OCI-LY7 (cell line): ENCODE data around the gene FAM3B. TPM values are rescaled to one million over a fixed set of nuclear protein-coding genes. Genes with fewer than 3 reads are reported as not detected.

Experiments
- BruUV-seq: library from RNA; stranded (reverse); fragments of 400-500 nt; replicated peaks from 2 replicates; lab custom pipeline; 2021; lab: Mats Ljungman, UMichigan
- CTCF ChIA-PET: fragments of 300-600 bp; sonication (Branson Sonifier 250); formaldehyde crosslinking; loops from one replicate; lab custom pipeline; 2022; ENCODE audit warnings: antibody characterized with exemption; ENCODE audit not compliant: unreplicated experiment; lab: Charles Lee
- POLR2A ChIA-PET: fragments of 300-600 bp; sonication (Branson Sonifier 250); formaldehyde crosslinking; loops from one replicate; lab custom pipeline; 2022; ENCODE audit warnings: antibody characterized with exemption; lab: Charles Lee
- DNase-seq: peaks from one replicate; pipeline ENCODE4 v3.0.0-alpha.2; 2015; ENCODE audit warnings: low spot score
- H2AFZ ChIP-seq: fragments of 200-600 bp; sonication (generic), shearing (Covaris generic); 2 replicates; pipeline ENCODE4 v1.6.1; 2014; ENCODE audit warnings: mild to moderate bottlenecking, antibody characterized with exemption, low read length, moderate library complexity
- H3K27ac ChIP-seq: fragments of 200-600 bp; sonication (generic); 2 replicates; pipeline ENCODE4 v1.5.1; 2014; ENCODE audit warnings: mixed run types, low read depth, mild to moderate bottlenecking, moderate library complexity, low read length, inconsistent platforms; ENCODE audit not compliant: poor library complexity, severe bottlenecking
- H3K36me3 ChIP-seq: fragments of 200-600 bp; sonication (generic); 2 replicates; pipeline ENCODE4 v1.6.1; 2014; ENCODE audit warnings: mild to moderate bottlenecking, antibody characterized with exemption, low read length, moderate library complexity, mixed read lengths; ENCODE audit not compliant: insufficient read depth
- H3K4me1 ChIP-seq: fragments of 200-600 bp; sonication (generic); 2 replicates; pipeline ENCODE4 v1.5.1; 2014; ENCODE audit warnings: mild to moderate bottlenecking, low read length; ENCODE audit not compliant: insufficient read depth, poor library complexity, severe bottlenecking
- H3K4me2 ChIP-seq: fragments of 200-600 bp; sonication (generic); 2 replicates; pipeline ENCODE4 v1.6.1; 2014; ENCODE audit warnings: mild to moderate bottlenecking, low read length
- H3K4me3 ChIP-seq: fragments of 200-600 bp; sonication (generic); 2 replicates; pipeline ENCODE4 v1.5.1; 2014; ENCODE audit warnings: mild to moderate bottlenecking, low read depth, low read length; ENCODE audit not compliant: poor library complexity, severe bottlenecking
- H3K79me2 ChIP-seq: fragments of 200-600 bp; sonication (generic); 2 replicates; pipeline ENCODE4 v1.6.1; 2016; ENCODE audit warnings: low read depth, mild to moderate bottlenecking, low read length, moderate library complexity, mixed read lengths; ENCODE audit not compliant: insufficient read depth
- H3K9me2 ChIP-seq: fragments of 200-600 bp; sonication (generic); 2 replicates; pipeline ENCODE4 v1.6.1; 2016; ENCODE audit warnings: mild to moderate bottlenecking, low read length, mixed read lengths; ENCODE audit not compliant: insufficient read depth
- H3K9me3 ChIP-seq: fragments of 200-600 bp; sonication (generic); 2 replicates; pipeline ENCODE4 v1.6.1; 2014; ENCODE audit warnings: mild to moderate bottlenecking, mixed run types, low read length, mixed read lengths
- H4K20me1 ChIP-seq: fragments of 200-600 bp; sonication (generic); 2 replicates; pipeline ENCODE4 v1.6.1; 2014; ENCODE audit warnings: mild to moderate bottlenecking, antibody characterized with exemption, low read length, moderate library complexity, mixed read lengths; ENCODE audit not compliant: insufficient read depth
- EZH2phosphoT487 ChIP-seq: fragments of 200-600 bp; sonication (generic); IDR thresholded peaks from 2 replicates; pipeline ENCODE4 v1.6.1; 2018; ENCODE audit warnings: low read depth, borderline replicate concordance, mild to moderate bottlenecking, mixed run types, antibody characterized with exemption, low read length, moderate library complexity, mixed read lengths
- intact Hi-C: fragments of 100-400 bp; cut with micrococcal nuclease; formaldehyde crosslinking; loops from one replicate; pipeline ENCODE4 v1.10.0; 2022; ENCODE audit not compliant: unreplicated experiment
- total RNA-seq, 2 experiments: library from RNA; depleted of rRNA in 1 of 2; stranded (reverse); fragments of >200 nt in 1 of 2; shearing (Covaris generic) in 1 of 2; gene quantifications; 2 replicates each; pipeline ENCODE4 v1.2.3, GENCODE V29; 2014 to 2022
- TF ChIP-seq, protein P1 (sequence below): fragments of 200-600 bp; sonication (generic); conservative IDR thresholded peaks from 2 replicates; pipeline ENCODE4 v1.5.1; 2014; ENCODE audit warnings: mild to moderate bottlenecking, antibody characterized with exemption, low read length, moderate library complexity, mixed read lengths

FAM3B gene
- total RNA-seq, 2 experiments from 2014 or later, result 0.19 TPM; not detected in 1

DNA sequence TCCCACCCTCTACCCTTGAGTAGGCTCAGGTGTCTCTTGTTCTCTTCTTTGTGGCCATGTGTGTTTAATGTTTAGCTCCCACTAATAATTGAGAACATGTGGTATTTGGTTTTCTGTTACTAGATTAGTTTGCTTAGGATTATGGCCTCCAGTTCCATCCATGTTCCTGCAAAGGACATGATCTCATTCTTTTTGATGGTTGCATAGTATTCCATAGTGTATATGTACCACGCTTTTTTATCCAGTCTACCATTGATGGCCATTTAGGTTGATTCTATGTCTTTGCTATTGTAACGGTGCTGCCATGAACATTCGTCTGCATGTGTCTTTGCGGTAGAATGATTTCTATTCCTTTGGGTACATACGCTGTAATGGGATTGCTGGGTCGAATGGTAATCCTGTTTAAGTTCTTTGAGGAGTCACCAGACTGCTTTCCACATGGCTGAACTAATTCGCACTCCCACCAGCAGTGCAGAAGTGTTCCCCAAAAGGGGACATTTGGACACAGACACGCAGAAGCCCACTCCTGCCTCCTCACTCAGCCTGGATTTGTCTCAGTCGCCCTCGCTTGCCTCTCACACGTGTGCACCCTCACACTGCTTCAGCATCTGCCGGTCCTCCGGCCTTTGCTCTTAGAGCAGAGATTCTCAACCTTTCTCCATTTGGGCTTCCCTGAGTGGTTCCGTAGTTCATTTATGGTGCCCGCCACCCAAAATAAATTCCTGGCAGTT, 48.9 kb downstream of the FAM3B start:
- no TSS peak for BruUV-seq
- peaks cover 61% of the 10 kb centered on the region for H3K4me1 ChIP-seq
- no peak for DNase-seq
- H3K9me2 ChIP-seq, result no peaks in the 10 kb centered on the region
- no peaks in the 10 kb centered on the region for H3K36me3 ChIP-seq
- H4K20me1 ChIP-seq, result no peaks in the 10 kb centered on the region
- H3K4me2 ChIP-seq, result peak overlapping the region; percentile 86; the same call in 1 of the 2 replicates
- no peak overlapping the region for H2AFZ ChIP-seq
- no peaks in the 10 kb centered on the region for H3K9me3 ChIP-seq
- H3K79me2 ChIP-seq, result peaks cover 3% of the 10 kb centered on the region; the same call in 1 of the 2 replicates
- POLR2A ChIA-PET, result interaction anchor here (0.9 kb wide), 1 partner anchor 81 kb away, joined by 4 read pairs; no protein-coding TSS in a partner anchor
- no peak overlapping the region for H3K27ac ChIP-seq
- no peak overlapping the region for H3K4me3 ChIP-seq
- TF ChIP-seq EZH2phosphoT487, result no peak
- CTCF ChIA-PET, result no interaction called here
- intact Hi-C loops, result loop anchor here (5.0 to 10.0 kb wide), 2 partner anchors 97 to 559 kb away; no protein-coding TSS in a partner anchor

GRCh38 chr21:41366522-41367151, 50.0 kb downstream of the FAM3B start:
- intact Hi-C loops, result loop anchor here (5.0 to 10.0 kb wide), 2 partner anchors 96 to 558 kb away; no protein-coding TSS in a partner anchor
- no peak for TF ChIP-seq EZH2phosphoT487
- TF ChIP-seq, protein P1, sequence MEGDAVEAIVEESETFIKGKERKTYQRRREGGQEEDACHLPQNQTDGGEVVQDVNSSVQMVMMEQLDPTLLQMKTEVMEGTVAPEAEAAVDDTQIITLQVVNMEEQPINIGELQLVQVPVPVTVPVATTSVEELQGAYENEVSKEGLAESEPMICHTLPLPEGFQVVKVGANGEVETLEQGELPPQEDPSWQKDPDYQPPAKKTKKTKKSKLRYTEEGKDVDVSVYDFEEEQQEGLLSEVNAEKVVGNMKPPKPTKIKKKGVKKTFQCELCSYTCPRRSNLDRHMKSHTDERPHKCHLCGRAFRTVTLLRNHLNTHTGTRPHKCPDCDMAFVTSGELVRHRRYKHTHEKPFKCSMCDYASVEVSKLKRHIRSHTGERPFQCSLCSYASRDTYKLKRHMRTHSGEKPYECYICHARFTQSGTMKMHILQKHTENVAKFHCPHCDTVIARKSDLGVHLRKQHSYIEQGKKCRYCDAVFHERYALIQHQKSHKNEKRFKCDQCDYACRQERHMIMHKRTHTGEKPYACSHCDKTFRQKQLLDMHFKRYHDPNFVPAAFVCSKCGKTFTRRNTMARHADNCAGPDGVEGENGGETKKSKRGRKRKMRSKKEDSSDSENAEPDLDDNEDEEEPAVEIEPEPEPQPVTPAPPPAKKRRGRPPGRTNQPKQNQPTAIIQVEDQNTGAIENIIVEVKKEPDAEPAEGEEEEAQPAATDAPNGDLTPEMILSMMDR, result no peak
- peak overlapping the region; percentile 93 for H3K27ac ChIP-seq
- H3K9me3 ChIP-seq, result no peaks in the 10 kb centered on the region
- ChIA-PET CTCF (interaction anchor here (1.3 to 1.9 kb wide), 2 partner anchors 46 to 83 kb away, joined by 3 to 5 read pairs; no protein-coding TSS in a partner anchor), POLR2A (interaction anchor here (0.9 to 3.8 kb wide), 5 partner anchors 11 to 57 kb away, joined by 3 to 17 read pairs (median 8); no protein-coding TSS in a partner anchor)
- H3K4me2 ChIP-seq, result peak overlapping the region; percentile 86
- H3K79me2 ChIP-seq, result peaks cover 3% of the 10 kb centered on the region; the same call in 1 of the 2 replicates
- peak overlapping the region; percentile 60 for H3K4me3 ChIP-seq
- peak overlapping the region; percentile 53 for H2AFZ ChIP-seq
- BruUV-seq, result no TSS peak
- no peaks in the 10 kb centered on the region for H3K36me3 ChIP-seq
- no peaks in the 10 kb centered on the region for H4K20me1 ChIP-seq
- peaks cover 58% of the 10 kb centered on the region for H3K4me1 ChIP-seq
- DNase-seq, result peak; percentile 28
- no peaks in the 10 kb centered on the region for H3K9me2 ChIP-seq

DNA sequence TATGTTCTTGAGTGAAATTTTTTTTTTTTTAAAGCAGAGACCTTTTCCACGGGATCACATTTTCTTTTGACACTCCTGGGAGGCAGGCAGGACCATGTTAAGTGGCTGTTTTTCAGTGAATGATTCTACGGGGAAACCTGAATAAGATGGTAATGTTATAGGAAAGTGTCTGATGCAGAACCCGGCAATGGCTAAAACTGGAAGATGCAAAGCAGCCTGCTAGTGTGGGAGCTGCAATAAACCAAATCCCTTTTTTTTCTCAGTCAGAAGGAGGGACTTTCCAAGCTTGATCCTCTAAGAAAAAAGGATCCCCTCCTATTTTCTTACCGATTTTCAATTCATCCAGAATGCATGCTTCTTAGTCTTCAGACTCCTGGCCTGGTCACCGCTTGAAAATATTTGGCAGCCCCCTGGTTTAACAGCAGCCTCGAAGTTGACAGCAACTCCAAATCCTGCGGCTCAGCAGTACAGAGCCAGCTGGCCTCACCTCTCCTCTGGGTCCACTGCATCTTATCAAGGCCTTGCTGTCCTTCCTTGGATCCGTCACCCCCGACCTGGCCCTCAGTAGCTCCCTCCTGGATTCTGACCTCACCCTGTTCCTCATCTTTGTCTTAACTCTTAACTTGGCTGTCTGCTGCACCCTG, 50.8 kb downstream of the FAM3B start:
- intact Hi-C loops, result loop anchor here (5.0 to 10.0 kb wide), 2 partner anchors 95 to 557 kb away; no protein-coding TSS in a partner anchor
- H3K27ac ChIP-seq, result peak overlapping the region; percentile 93
- BruUV-seq, result no TSS peak
- no peaks in the 10 kb centered on the region for H4K20me1 ChIP-seq
- H3K9me2 ChIP-seq, result no peaks in the 10 kb centered on the region
- CTCF ChIA-PET, result interaction anchor here (1.1 to 1.9 kb wide), 3 partner anchors 43 to 84 kb away, joined by 3 to 5 read pairs (median 4); no protein-coding TSS in a partner anchor
- POLR2A ChIA-PET, result interaction anchor here (0.9 to 3.8 kb wide), 8 partner anchors 12 to 83 kb away, joined by 3 to 17 read pairs (median 6); no protein-coding TSS in a partner anchor
- H3K9me3 ChIP-seq, result no peaks in the 10 kb centered on the region
- H3K4me1 ChIP-seq, result peaks cover 50% of the 10 kb centered on the region
- TF ChIP-seq, protein P1, result no peak
- no peak for TF ChIP-seq EZH2phosphoT487
- H3K36me3 ChIP-seq, result no peaks in the 10 kb centered on the region
- peak overlapping the region; percentile 60 for H3K4me3 ChIP-seq
- DNase-seq, result peak; percentile 39
- peaks cover 3% of the 10 kb centered on the region; the same call in 1 of the 2 replicates for H3K79me2 ChIP-seq
- H3K4me2 ChIP-seq, result peak overlapping the region; percentile 86
- peak overlapping the region; percentile 53; the same call in 1 of the 2 replicates for H2AFZ ChIP-seq
